ENCODE measurements around the gene RTTN. TPM values are rescaled to one million over a fixed set of nuclear protein-coding genes. Genes with fewer than 3 reads are reported as not detected.
"Not testable (repeated sequence)": the region's sequence is repeated elsewhere in the genome, so short reads cannot be mapped to it uniquely, and the experiment has no call there.

Gene RTTN
- total RNA-seq, 1 experiment from 2014 or later, result 64.7 TPM

DNA sequence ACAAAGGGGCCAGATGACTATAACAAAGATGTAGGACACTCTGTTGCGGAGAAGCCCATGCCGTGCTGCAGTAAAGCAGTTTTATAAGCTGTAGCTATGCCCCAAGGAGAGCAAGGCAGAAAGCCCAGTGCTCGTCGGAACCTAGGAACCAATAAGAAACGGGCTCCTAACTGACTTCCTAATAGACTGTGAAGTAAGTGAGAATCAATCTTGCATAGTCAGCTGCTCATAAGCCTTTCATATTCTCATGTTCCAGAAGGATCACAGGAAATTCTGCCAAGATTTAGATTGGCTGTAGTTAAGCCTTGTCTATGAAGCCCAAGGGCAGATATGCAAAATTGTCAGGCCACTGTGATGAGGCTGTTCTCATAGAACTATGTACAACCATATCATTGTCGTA is 98.4 kb downstream of the RTTN start:
- Mint-ChIP-seq H3K27me3 (ENCODE audit: insufficient read depth, unreplicated experiment) (no peaks in the 10 kb centered on the region), H3K4me3 (ENCODE audit: unreplicated experiment) (no peak overlapping the region), H3K27ac (ENCODE audit: low read depth, unreplicated experiment) (no peak overlapping the region), H3K4me1 (ENCODE audit: insufficient read depth, unreplicated experiment) (no peaks in the 10 kb centered on the region), H3K9me3 (ENCODE audit: unreplicated experiment) (peaks cover 6% of the 10 kb centered on the region), H3K36me3 (ENCODE audit: insufficient read depth, unreplicated experiment) (peaks cover 14% of the 10 kb centered on the region)
- ChIA-PET CTCF (interaction anchor here (0.5 to 1.0 kb wide), 3 partner anchors 10 to 467 kb away, joined by 3 to 4 read pairs (median 3); no protein-coding TSS in a partner anchor), POLR2A (interaction anchor here (0.6 to 0.7 kb wide), 2 partner anchors 20 to 948 kb away, joined by 3 to 4 read pairs; no protein-coding TSS in a partner anchor)
- no TSS peak for BruUV-seq (replicated peaks)
- no peak for DNase-seq (ENCODE audit: unreplicated experiment)
- TF ChIP-seq, protein P1, sequence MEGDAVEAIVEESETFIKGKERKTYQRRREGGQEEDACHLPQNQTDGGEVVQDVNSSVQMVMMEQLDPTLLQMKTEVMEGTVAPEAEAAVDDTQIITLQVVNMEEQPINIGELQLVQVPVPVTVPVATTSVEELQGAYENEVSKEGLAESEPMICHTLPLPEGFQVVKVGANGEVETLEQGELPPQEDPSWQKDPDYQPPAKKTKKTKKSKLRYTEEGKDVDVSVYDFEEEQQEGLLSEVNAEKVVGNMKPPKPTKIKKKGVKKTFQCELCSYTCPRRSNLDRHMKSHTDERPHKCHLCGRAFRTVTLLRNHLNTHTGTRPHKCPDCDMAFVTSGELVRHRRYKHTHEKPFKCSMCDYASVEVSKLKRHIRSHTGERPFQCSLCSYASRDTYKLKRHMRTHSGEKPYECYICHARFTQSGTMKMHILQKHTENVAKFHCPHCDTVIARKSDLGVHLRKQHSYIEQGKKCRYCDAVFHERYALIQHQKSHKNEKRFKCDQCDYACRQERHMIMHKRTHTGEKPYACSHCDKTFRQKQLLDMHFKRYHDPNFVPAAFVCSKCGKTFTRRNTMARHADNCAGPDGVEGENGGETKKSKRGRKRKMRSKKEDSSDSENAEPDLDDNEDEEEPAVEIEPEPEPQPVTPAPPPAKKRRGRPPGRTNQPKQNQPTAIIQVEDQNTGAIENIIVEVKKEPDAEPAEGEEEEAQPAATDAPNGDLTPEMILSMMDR (IDR thresholded peaks at IDR 0.05; ENCODE audit: unreplicated experiment), result no peak
- intact Hi-C loops (cut with micrococcal nuclease), result no loop called here

- DNase-seq (ENCODE audit: unreplicated experiment); POLR2A ChIA-PET; H3K27me3 Mint-ChIP-seq (ENCODE audit: insufficient read depth, unreplicated experiment); intact Hi-C loops (cut with micrococcal nuclease); BruUV-seq (replicated peaks); H3K4me3 Mint-ChIP-seq (ENCODE audit: unreplicated experiment); H3K4me1 Mint-ChIP-seq (ENCODE audit: insufficient read depth, unreplicated experiment); H3K27ac Mint-ChIP-seq (ENCODE audit: low read depth, unreplicated experiment): not testable (repeated sequence)
- Mint-ChIP-seq H3K9me3 (ENCODE audit: unreplicated experiment) (peaks cover 11% of the 10 kb centered on the region), H3K36me3 (ENCODE audit: insufficient read depth, unreplicated experiment) (peaks cover 14% of the 10 kb centered on the region)
- CTCF ChIA-PET, result interaction anchor here (0.7 kb wide), 1 partner anchor 72 kb away, joined by 3 read pairs; no protein-coding TSS in a partner anchor
Observed at GRCh38 chr18:70102854-70103253, 102.6 kb downstream of the RTTN start.

DNA sequence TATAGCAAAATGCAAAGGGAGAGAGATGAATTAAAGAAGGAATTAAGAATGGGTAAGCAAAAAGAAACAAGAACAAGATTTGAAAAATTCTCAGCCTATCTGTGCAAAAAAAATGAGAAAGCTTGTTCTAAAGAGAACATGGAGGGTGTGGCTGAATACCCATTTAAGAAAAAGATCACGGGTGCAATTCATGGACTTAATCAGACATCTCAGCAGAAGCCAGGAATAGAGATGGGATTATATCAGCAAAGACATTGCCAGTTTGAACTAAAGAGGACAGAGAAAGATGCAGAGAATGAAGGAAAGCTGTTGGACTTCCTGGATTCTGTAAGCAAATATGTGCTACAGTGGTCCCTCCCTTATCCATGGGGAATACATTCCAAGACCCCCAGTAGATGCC is 115.6 kb downstream of the RTTN start:
- no peaks in the 10 kb centered on the region for H3K4me1 Mint-ChIP-seq (ENCODE audit: insufficient read depth, unreplicated experiment)
- CTCF ChIA-PET, result no interaction called here
- no peak for DNase-seq (ENCODE audit: unreplicated experiment)
- TF ChIP-seq, protein P1 (IDR thresholded peaks at IDR 0.05; ENCODE audit: unreplicated experiment), result no peak
- POLR2A ChIA-PET, result no interaction called here
- H3K27me3 Mint-ChIP-seq (ENCODE audit: insufficient read depth, unreplicated experiment), result no peaks in the 10 kb centered on the region
- intact Hi-C loops (cut with micrococcal nuclease), result loop anchor here (10.0 kb wide), 1 partner anchor 1165 kb away; no protein-coding TSS in a partner anchor
- no peaks in the 10 kb centered on the region for H3K9me3 Mint-ChIP-seq (ENCODE audit: unreplicated experiment)
- BruUV-seq (replicated peaks), result no TSS peak
- no peak overlapping the region for H3K4me3 Mint-ChIP-seq (ENCODE audit: unreplicated experiment)
- H3K27ac Mint-ChIP-seq (ENCODE audit: low read depth, unreplicated experiment), result no peak overlapping the region
- H3K36me3 Mint-ChIP-seq (ENCODE audit: insufficient read depth, unreplicated experiment), result peaks cover 19% of the 10 kb centered on the region

GRCh38 chr18:70086085-70086484 is 119.4 kb downstream of the RTTN start:
- H3K27ac Mint-ChIP-seq (ENCODE audit: low read depth, unreplicated experiment), result no peak overlapping the region
- peaks cover 6% of the 10 kb centered on the region for H3K36me3 Mint-ChIP-seq (ENCODE audit: insufficient read depth, unreplicated experiment)
- H3K4me1 Mint-ChIP-seq (ENCODE audit: insufficient read depth, unreplicated experiment), result no peaks in the 10 kb centered on the region
- TF ChIP-seq, protein P1 (IDR thresholded peaks at IDR 0.05; ENCODE audit: unreplicated experiment), result no peak
- ChIA-PET POLR2A (no interaction called here), CTCF (interaction anchor here (0.5 to 1.5 kb wide), 8 partner anchors 11 to 1236 kb away, joined by 3 to 7 read pairs (median 4); no protein-coding TSS in a partner anchor)
- no peaks in the 10 kb centered on the region for H3K27me3 Mint-ChIP-seq (ENCODE audit: insufficient read depth, unreplicated experiment)
- no peaks in the 10 kb centered on the region for H3K9me3 Mint-ChIP-seq (ENCODE audit: unreplicated experiment)
- H3K4me3 Mint-ChIP-seq (ENCODE audit: unreplicated experiment), result no peak overlapping the region
- DNase-seq (ENCODE audit: unreplicated experiment), result no peak
- BruUV-seq (replicated peaks), result no TSS peak
- intact Hi-C loops (cut with micrococcal nuclease), result loop anchor here (1.0 to 10.0 kb wide), 3 partner anchors 365 to 1239 kb away; no protein-coding TSS in a partner anchor
